Neural crest cell (in vitro differentiated cells): Measurements from ENCODE around the gene B4GALT5. TPM values are rescaled to one million over a fixed set of nuclear protein-coding genes. Genes with fewer than 3 reads are reported as not detected.
A peak's percentile ranks its signal among the peaks of the same experiment; 100 is the strongest.
"Not testable (repeated sequence)": the region's sequence is repeated elsewhere in the genome, so short reads cannot be mapped to it uniquely, and the experiment has no call there.

Source experiments
- DNase-seq: peaks from one replicate; pipeline ENCODE4 v3.0.0; 2021; ENCODE audit warnings: low read depth, mixed read lengths, low spot score
- H3K27ac Mint-ChIP-seq: one replicate; pipeline ENCODE4 v1.8.0; 2021; ENCODE audit warnings: mild to moderate bottlenecking, mixed read lengths; ENCODE audit not compliant: unreplicated experiment
- H3K27me3 Mint-ChIP-seq: 2 replicates; pipeline ENCODE4 v1.8.0; 2021; ENCODE audit warnings: low read depth, mild to moderate bottlenecking, mixed read lengths
- H3K36me3 Mint-ChIP-seq: 2 replicates; pipeline ENCODE4 v1.8.0; 2021; ENCODE audit warnings: low read depth, mild to moderate bottlenecking, mixed read lengths
- H3K4me1 Mint-ChIP-seq: 2 replicates; pipeline ENCODE4 v1.8.0; 2021; ENCODE audit warnings: mixed read lengths
- H3K4me3 Mint-ChIP-seq: one replicate; pipeline ENCODE4 v1.8.0; 2021; ENCODE audit warnings: mild to moderate bottlenecking, mixed read lengths
- H3K9me3 Mint-ChIP-seq: 2 replicates; pipeline ENCODE4 v1.8.0; 2021; ENCODE audit warnings: mixed read lengths
- CTCF ChIP-seq: fragments of 200-600 bp; sonication (generic); conservative IDR thresholded peaks from 2 replicates; pipeline ENCODE4 v1.5.0; 2021; ENCODE audit warnings: antibody characterized with exemption, mild to moderate bottlenecking
- total RNA-seq: library from RNA; stranded (reverse); gene quantifications from 2 replicates; pipeline ENCODE4 v1.2.1, GENCODE V29; 2021

The B4GALT5 gene
- total RNA-seq, 1 donor from 2014 or later = 49.0 TPM

DNA sequence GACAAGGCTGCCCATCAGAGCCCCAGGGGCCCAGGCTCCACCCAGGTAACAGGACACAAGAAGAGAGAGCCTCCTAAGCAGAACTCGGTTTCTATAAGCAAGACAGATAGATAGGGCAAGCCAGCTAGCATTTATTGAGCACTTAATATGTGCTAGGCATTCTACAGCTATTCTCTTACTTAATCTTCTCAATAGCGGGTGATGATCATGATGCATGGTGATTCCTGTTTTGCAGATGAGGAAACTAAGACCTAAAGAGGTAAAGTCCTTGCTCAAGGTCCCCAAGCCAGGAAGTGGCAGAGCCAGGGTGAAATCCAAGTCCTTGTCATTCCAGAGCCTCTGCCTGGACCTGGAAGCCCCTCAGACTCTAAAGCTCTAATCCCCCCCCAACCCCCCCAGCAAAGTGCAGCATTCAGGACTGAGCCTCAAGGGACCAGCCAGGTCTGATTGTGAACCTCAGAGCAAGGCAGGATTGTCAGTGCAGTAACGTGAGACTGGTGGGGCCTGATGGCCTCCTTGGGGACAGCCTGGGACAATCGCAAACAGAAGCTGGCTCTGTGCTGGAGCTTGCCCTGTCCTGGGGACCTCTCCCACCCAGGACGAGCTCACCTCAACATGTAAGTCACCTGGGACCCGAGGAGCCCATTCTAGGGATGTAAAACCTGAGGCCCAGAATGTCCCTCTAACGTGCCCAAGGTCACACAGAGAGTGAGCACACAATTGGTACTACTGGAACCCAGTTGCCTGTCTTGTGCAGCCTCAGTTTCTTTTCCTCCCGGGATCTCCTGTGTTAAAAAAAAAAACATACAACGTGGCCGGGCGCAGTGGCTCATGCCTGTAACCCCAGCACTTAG lies 97.3 kb downstream of the B4GALT5 start:
- H3K36me3 Mint-ChIP-seq = no peaks in the 10 kb centered on the region
- peak overlapping the region; percentile 57 for H3K27ac Mint-ChIP-seq
- no peaks in the 10 kb centered on the region for H3K4me1 Mint-ChIP-seq
- H3K27me3 Mint-ChIP-seq = no peaks in the 10 kb centered on the region
- no peak for TF ChIP-seq CTCF
- no peak overlapping the region for H3K4me3 Mint-ChIP-seq
- DNase-seq = no peak
- H3K9me3 Mint-ChIP-seq = peaks cover 2% of the 10 kb centered on the region

DNA sequence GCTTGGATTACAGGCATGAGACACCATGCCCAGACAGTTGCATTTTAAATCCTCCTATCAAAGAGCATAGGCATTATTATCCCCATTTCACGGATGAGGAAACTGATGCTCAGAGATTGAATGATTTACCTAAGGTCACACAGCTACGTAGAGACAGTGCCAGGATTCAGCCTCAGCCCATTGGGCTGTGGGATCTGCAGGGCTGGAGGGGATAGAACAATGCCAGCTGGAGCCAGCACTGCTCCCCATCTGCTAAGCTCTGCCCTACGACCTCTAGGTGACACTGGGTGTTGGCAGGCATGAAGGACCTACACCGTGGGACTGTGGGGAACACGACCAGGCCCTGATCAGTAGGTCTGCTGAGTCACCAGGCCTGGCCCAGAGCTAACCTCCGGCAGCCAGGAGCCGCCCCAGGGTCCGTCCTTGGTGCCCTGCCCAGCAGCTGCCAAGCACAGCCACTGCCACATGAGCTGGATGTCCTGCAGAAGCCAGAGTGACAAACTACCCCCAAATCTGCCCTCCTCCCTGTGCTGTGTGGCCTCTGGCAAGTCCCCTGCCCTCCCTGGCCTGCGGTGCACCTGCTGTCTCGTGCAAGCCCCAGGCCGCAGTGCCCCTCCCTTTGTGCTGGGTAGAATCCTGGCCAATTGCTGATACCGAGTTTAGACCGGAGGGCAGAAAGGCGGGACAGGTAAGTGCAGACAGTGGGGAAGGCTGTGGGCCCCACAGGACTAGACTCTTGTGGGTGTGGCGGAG lies 98.1 kb downstream of the B4GALT5 start:
- Mint-ChIP-seq H3K27ac (peak overlapping the region; percentile 57), H3K36me3 (no peaks in the 10 kb centered on the region), H3K4me1 (peaks cover 5% of the 10 kb centered on the region), H3K9me3 (no peaks in the 10 kb centered on the region), H3K27me3 (no peaks in the 10 kb centered on the region), H3K4me3 (no peak overlapping the region)
- no peak for DNase-seq
- TF ChIP-seq CTCF = no peak

DNA sequence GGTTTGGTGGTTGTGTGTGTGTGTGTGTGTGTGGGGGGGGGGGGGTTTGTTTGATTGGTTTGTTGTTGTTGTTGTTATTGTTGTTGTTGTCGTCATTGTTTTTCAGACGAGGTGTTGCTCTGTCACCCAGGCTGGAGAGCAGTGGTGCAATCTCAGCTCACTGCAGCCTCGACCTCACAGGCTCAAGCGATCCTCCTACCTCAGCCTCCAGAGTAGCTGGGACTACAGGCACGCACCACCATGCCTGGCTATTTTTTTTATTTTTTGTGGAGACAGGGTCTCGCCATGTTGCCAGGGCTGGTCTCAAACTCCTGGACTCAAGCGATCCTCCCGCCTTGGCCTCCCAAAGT lies 98.7 kb downstream of the B4GALT5 start:
- H3K27me3 Mint-ChIP-seq, H3K36me3 Mint-ChIP-seq, H3K9me3 Mint-ChIP-seq, H3K4me1 Mint-ChIP-seq, H3K27ac Mint-ChIP-seq, H3K4me3 Mint-ChIP-seq, DNase-seq: not testable (repeated sequence)

- Mint-ChIP-seq H3K9me3 (no peaks in the 10 kb centered on the region), H3K27me3 (no peaks in the 10 kb centered on the region), H3K36me3 (no peaks in the 10 kb centered on the region), H3K4me3 (no peak overlapping the region), H3K27ac (peak overlapping the region; percentile 82), H3K4me1 (peaks cover 7% of the 10 kb centered on the region)
- DNase-seq = no peak
- no peak for TF ChIP-seq CTCF
Measured at GRCh38 chr20:49614338-49615050, 99.2 kb downstream of the B4GALT5 start.

GRCh38 chr20:49612127-49612738 lies 101.4 kb downstream of the B4GALT5 start:
- DNase-seq = no peak
- Mint-ChIP-seq H3K4me3 (no peak overlapping the region), H3K9me3 (no peaks in the 10 kb centered on the region), H3K27ac (no peak overlapping the region), H3K27me3 (peaks cover 8% of the 10 kb centered on the region), H3K36me3 (no peaks in the 10 kb centered on the region), H3K4me1 (peaks cover 11% of the 10 kb centered on the region)
- no peak for TF ChIP-seq CTCF

- not testable (repeated sequence) for H3K27ac Mint-ChIP-seq, H3K36me3 Mint-ChIP-seq, H3K9me3 Mint-ChIP-seq, H3K27me3 Mint-ChIP-seq, DNase-seq, H3K4me3 Mint-ChIP-seq
- peaks cover 11% of the 10 kb centered on the region for H3K4me1 Mint-ChIP-seq
Measured at GRCh38 chr20:49611539-49612126, 102.0 kb downstream of the B4GALT5 start.
